GM12878 (cell line): Measurements from ENCODE around the gene CA5A. TPM values are rescaled to one million over a fixed set of nuclear protein-coding genes. Genes with fewer than 3 reads are reported as not detected.

ENCODE experiments used
- ATAC-seq: fragments of 200-7000 bp; cut with Tn5 transposase; 3 replicates; pipeline ENCODE4 v1.9.1; 2020; ENCODE audit warnings: mild to moderate bottlenecking, moderate library complexity
- BruUV-seq: library from RNA; stranded (reverse); fragments of 400-500 nt; replicated peaks from 2 replicates; lab custom pipeline; 2021; lab: Mats Ljungman, UMichigan
- CTCF ChIA-PET: fragments of 300-600 bp; sonication (Branson Sonifier 250); formaldehyde crosslinking; extraction: SDS; loops from one replicate; lab custom pipeline; 2021; ENCODE audit warnings: inconsistent platforms; lab: Yijun Ruan, JAX
- POLR2A ChIA-PET: fragments of 350-600 bp; formaldehyde crosslinking; extraction: SDS; loops from one replicate; lab custom pipeline; 2021; ENCODE audit warnings: inconsistent platforms; lab: Charles Lee
- RAD21 ChIA-PET: fragments of 300-600 bp; sonication (Branson Sonifier 250); formaldehyde crosslinking; loops from one replicate; lab custom pipeline; 2023; ENCODE audit warnings: antibody characterized with exemption; ENCODE audit not compliant: unreplicated experiment; lab: Charles Lee
- SMC1A ChIA-PET: fragments of 300-600 bp; sonication (Branson Sonifier 250); formaldehyde crosslinking; loops from one replicate; lab custom pipeline; 2023; ENCODE audit not compliant: unreplicated experiment, uncharacterized antibody; lab: Charles Lee
- DNase-seq: peaks from one replicate; pipeline ENCODE4 v3.0.0-alpha.2; 2011; ENCODE audit warnings: low read depth, low spot score
- FAIRE-seq: peaks from 3 replicates; lab custom pipeline; 2011; peaks lifted over from hg19 to GRCh38; lab: Jason Lieb, UNC
- H2AFZ ChIP-seq: 2 replicates; pipeline ENCODE4 v1.6.0; 2011; ENCODE audit warnings: low read depth, low read length, control low read depth; ENCODE audit not compliant: control insufficient read depth
- H3K27ac ChIP-seq: 2 replicates; pipeline ENCODE4 v1.5.1; 2011; ENCODE audit warnings: control low read depth; ENCODE audit not compliant: control insufficient read depth, insufficient read depth
- H3K27me3 ChIP-seq, 2 experiments: replicated peaks in 1 of 2; 2 replicates each; pipeline versions ENCODE4 v1.6.0 to v1.6.1; 2011; ENCODE audit warnings: low read length in 1 of 2; ENCODE audit not compliant: control insufficient read depth in 2 of 2, insufficient read depth in 2 of 2
- H3K36me3 ChIP-seq, 2 experiments: 2 replicates each; pipeline ENCODE4 v1.5.1; 2011; ENCODE audit warnings: low read length in 1 of 2; ENCODE audit not compliant: control insufficient read depth in 2 of 2, insufficient read depth in 2 of 2
- H3K4me1 ChIP-seq: 2 replicates; pipeline ENCODE4 v1.6.1; 2011; ENCODE audit warnings: mild to moderate bottlenecking, low read length, moderate library complexity, mixed read lengths; ENCODE audit not compliant: control insufficient read depth, insufficient read depth
- H3K4me2 ChIP-seq: 2 replicates; pipeline ENCODE4 v1.6.0; 2011; ENCODE audit warnings: control low read depth; ENCODE audit not compliant: control insufficient read depth, insufficient read depth
- H3K4me3 ChIP-seq: fragments of 200-600 bp; sonication (generic); 2 replicates; pipeline ENCODE4 v1.5.1; 2016
- H3K79me2 ChIP-seq: 2 replicates; pipeline ENCODE4 v1.6.0; 2011; ENCODE audit warnings: low read length; ENCODE audit not compliant: control insufficient read depth, insufficient read depth
- H3K9ac ChIP-seq: 2 replicates; pipeline ENCODE4 v1.8.0; 2011; ENCODE audit warnings: low read length, control low read depth, mixed read lengths; ENCODE audit not compliant: control insufficient read depth, insufficient read depth
- H3K9me3 ChIP-seq: replicated peaks from 3 replicates; pipeline ENCODE4 v1.5.1; 2011; ENCODE audit warnings: mild to moderate bottlenecking, low read length; ENCODE audit not compliant: control insufficient read depth, insufficient read depth
- H4K20me1 ChIP-seq: 2 replicates; pipeline ENCODE4 v1.6.0; 2011; ENCODE audit not compliant: control insufficient read depth, insufficient read depth
- CREM ChIP-seq: IDR thresholded peaks from 2 replicates; pipeline ENCODE4 v1.6.1; 2014; ENCODE audit warnings: antibody characterized with exemption, low read depth
- E2F8 ChIP-seq: fragments of 450-650 bp; IDR thresholded peaks from 2 replicates; pipeline ENCODE4 v1.6.1; 2018; ENCODE audit warnings: mild to moderate bottlenecking, low read depth, moderate library complexity; ENCODE audit not compliant: partially characterized antibody
- MYC ChIP-seq: IDR thresholded peaks from 2 replicates; pipeline ENCODE4 v1.6.1; 2011; ENCODE audit warnings: mild to moderate bottlenecking, low read length, moderate library complexity, inconsistent platforms; ENCODE audit not compliant: insufficient read depth, insufficient replicate concordance, insufficient read length, severe bottlenecking
- NRF1 ChIP-seq: conservative IDR thresholded peaks from 2 replicates; pipeline ENCODE4 v1.6.1; 2011; ENCODE audit warnings: mild to moderate bottlenecking, low read depth, low read length, improper control_type of control experiment
- POLR2AphosphoS5 ChIP-seq: IDR thresholded peaks from 2 replicates; pipeline ENCODE4 v1.6.1; 2011; ENCODE audit warnings: mild to moderate bottlenecking, low read length, inconsistent platforms
- SRF ChIP-seq, 2 experiments: IDR thresholded peaks; 2 replicates each; pipeline ENCODE4 v1.6.1; 2011; ENCODE audit warnings: low read depth in 2 of 2, low read length in 2 of 2, mild to moderate bottlenecking in 1 of 2, moderate library complexity in 1 of 2
- ZBTB11 ChIP-seq: fragments of 450-650 bp; formaldehyde crosslinking; IDR thresholded peaks from 2 replicates; pipeline ENCODE4 v1.5.0; 2022; ENCODE audit warnings: mild to moderate bottlenecking, missing genetic modification characterization
- WGBS: methylation state at CpG from one replicate; pipeline ENCODE4 v1.1.6; 2016; ENCODE audit warnings: low lambda C conversion rate; ENCODE audit not compliant: insufficient replicate concordance, insufficient coverage; ENCODE audit errors: missing lambda C conversion rate; 5-methylcytosine and 5-hydroxymethylcytosine counted together
- in situ Hi-C: fragments of 300-500 bp; cut with MboI; formaldehyde crosslinking; loops from 9 replicates; pipeline ENCODE4 v1.14.3; 2018; ENCODE audit warnings: mixed read lengths
- intact Hi-C: fragments of 100-400 bp; cut with micrococcal nuclease; formaldehyde crosslinking; loops from one replicate; pipeline ENCODE4 v1.14.2; 2022; ENCODE audit not compliant: unreplicated experiment
- polyA plus RNA-seq, 11 experiments: library from polyadenylated mRNA; depleted of rRNA in 4 of 11; unstranded in 6 of 11; stranded (reverse) in 5 of 11; fragments of >200 nt; fragmentation: Nextera tagmentation in 4 of 11; fragmentation: Illumina TruSeq in 1 of 11; extraction: Ambion mirVana in 4 of 11; extraction: Trizol in 1 of 11; gene quantifications; 1 replicate in 1 of 11; 2 replicates in 10 of 11; pipeline versions ENCODE4 v1.2.1 to v1.2.3, GENCODE V29; 2011 to 2016; ENCODE audit warnings: inconsistent platforms in 2 of 11, missing spikeins in 2 of 11, low read depth in 1 of 11
- total RNA-seq, 4 experiments: library from RNA; depleted of rRNA in 3 of 4; stranded (reverse); fragments of >200 nt in 3 of 4; fragmentation: Illumina TruSeq in 1 of 4; extraction: Trizol in 1 of 4; gene quantifications; 2 replicates each; pipeline versions ENCODE4 v1.2.1 to v1.2.3, GENCODE V29; 2013 to 2021
- TF ChIP-seq, protein P1 (sequence below): fragments of 450-650 bp; IDR thresholded peaks from 2 replicates; pipeline ENCODE4 v1.6.1; 2017; ENCODE audit warnings: borderline replicate concordance

Gene CA5A
- total and polyA plus RNA-seq, 10 of the 15 experiments (the other 5 are each of a cell fraction or from before 2014, with no cell fraction given): not detected

GRCh38 chr16:87963400-87963799 is 27.1 kb upstream of the CA5A start:
- no peak for DNase-seq
- no peak overlapping the region for H3K9ac ChIP-seq
- H2AFZ ChIP-seq: peak overlapping the region; percentile 35
- H3K79me2 ChIP-seq: peaks cover 32% of the 10 kb centered on the region
- ChIA-PET POLR2A (no interaction called here), CTCF (interaction anchor here (1.4 kb wide), 1 partner anchor 10 kb away, joined by 4 read pairs; no protein-coding TSS in a partner anchor), RAD21 (no interaction called here), SMC1A (no interaction called here)
- H4K20me1 ChIP-seq: no peaks in the 10 kb centered on the region; the same call in 1 of the 2 replicates
- ATAC-seq: peak; percentile 46
- WGBS: 73% methylated on average over 9 of the region's 9 CpGs
- H3K4me1 ChIP-seq: peaks cover 5% of the 10 kb centered on the region
- H3K9me3 ChIP-seq: no peaks in the 10 kb centered on the region
- no TSS peak for BruUV-seq
- H3K36me3 ChIP-seq: peaks cover 0 to 5% of the 10 kb centered on the region in 2 experiments; a peak in 2 of 4 replicates
- FAIRE-seq: peak; percentile 35
- H3K27ac ChIP-seq: no peak overlapping the region
- TF ChIP-seq POLR2AphosphoS5 (no peak), NRF1 (no peak), SRF (IDR thresholded peaks at IDR 0.05; ENCODE audit: low read depth in 2 of 2, low read length in 2 of 2) (no peak)
- TF ChIP-seq, protein P1, sequence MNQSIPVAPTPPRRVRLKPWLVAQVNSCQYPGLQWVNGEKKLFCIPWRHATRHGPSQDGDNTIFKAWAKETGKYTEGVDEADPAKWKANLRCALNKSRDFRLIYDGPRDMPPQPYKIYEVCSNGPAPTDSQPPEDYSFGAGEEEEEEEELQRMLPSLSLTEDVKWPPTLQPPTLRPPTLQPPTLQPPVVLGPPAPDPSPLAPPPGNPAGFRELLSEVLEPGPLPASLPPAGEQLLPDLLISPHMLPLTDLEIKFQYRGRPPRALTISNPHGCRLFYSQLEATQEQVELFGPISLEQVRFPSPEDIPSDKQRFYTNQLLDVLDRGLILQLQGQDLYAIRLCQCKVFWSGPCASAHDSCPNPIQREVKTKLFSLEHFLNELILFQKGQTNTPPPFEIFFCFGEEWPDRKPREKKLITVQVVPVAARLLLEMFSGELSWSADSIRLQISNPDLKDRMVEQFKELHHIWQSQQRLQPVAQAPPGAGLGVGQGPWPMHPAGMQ: no peak
- H3K4me3 ChIP-seq: no peak overlapping the region
- intact Hi-C loops: no loop called here
- in situ Hi-C loops: loop anchor here (25.0 kb wide), 1 partner anchor 474 kb away; no protein-coding TSS in a partner anchor
- no peaks in the 10 kb centered on the region for H3K27me3 ChIP-seq
- no peak overlapping the region for H3K4me2 ChIP-seq

DNA sequence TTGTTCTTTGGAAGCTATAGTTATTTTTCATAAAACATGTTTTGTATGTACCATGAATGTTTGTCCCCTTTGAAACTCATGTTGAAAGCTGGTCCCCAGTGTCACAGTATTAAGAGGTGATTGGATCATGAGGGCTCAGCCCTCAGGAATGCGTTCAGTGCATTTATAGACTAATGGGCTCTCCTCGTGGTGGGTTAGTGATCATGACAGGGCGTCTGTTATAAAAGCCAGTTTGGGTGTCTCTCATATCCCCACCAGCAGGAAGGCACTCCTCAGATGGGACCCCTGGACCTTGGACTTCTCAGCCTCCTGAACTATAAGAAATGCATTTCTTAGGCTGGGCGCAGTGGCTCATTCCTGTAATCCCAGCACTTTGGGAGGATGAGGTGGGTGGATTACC is 25.3 kb upstream of the CA5A start:
- H3K4me1 ChIP-seq: peaks cover 14% of the 10 kb centered on the region
- FAIRE-seq: no peak
- H3K9me3 ChIP-seq: no peaks in the 10 kb centered on the region
- no peak overlapping the region for H3K4me2 ChIP-seq
- TF ChIP-seq E2F8 (no peak), CREM (no peak), MYC (no peak), ZBTB11 (CRISPR knock-in tag) (no peak)
- TF ChIP-seq, all 136 proteins: peak for 0
- POLR2A ChIA-PET: interaction anchor here (0.5 kb wide), 1 partner anchor 836 kb away, joined by 3 read pairs; no protein-coding TSS in a partner anchor
- DNase-seq: no peak
- SMC1A ChIA-PET: no interaction called here
- CTCF ChIA-PET: no interaction called here
- Histone ChIP-seq H4K20me1 (no peaks in the 10 kb centered on the region; the same call in 1 of the 2 replicates), H2AFZ (no peak overlapping the region), H3K27ac (no peak overlapping the region), H3K36me3 (peaks cover 0 to 10% of the 10 kb centered on the region in 2 experiments; a peak in 3 of 4 replicates), H3K9ac (no peak overlapping the region), H3K27me3 (no peaks in the 10 kb centered on the region), H3K4me3 (no peak overlapping the region), H3K79me2 (peaks cover 46% of the 10 kb centered on the region)
- 80% methylated on average over 4 of the region's 4 CpGs for WGBS
- no peak for ATAC-seq
- RAD21 ChIA-PET: no interaction called here
- BruUV-seq: no TSS peak
- in situ Hi-C loops (loop anchor here (25.0 kb wide), 1 partner anchor 476 kb away; no protein-coding TSS in a partner anchor), intact Hi-C loops (no loop called here)
